SK-N-DZ (cell line): ENCODE measurements around the gene KIF4A.
"Not testable (repeated sequence)": the region's sequence is repeated elsewhere in the genome, so short reads cannot be mapped to it uniquely, and the experiment has no call there.

ENCODE experiments used
- DNase-seq: peaks from one replicate; pipeline ENCODE4 v3.0.0-alpha.2; 2015; ENCODE audit warnings: low spot score

KIF4A gene

DNA sequence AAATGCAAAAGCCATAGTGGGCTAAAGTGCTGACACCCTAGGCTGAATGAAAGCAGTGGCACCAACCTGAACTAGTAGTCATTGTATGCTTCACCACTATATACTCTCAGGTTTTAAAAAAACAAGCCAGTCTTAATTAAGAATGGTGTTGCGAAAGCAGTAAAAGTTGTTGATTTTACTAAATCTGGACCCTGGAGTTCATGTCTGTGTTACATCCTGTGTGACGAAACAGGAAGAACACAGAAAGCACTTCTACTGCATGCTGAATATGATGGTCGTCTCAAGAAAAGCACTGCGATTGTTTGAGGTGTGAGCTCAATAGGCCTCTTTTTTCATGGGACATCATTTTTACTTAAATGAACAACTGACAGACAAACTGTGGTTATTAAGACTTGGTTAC lies 109.0 kb downstream of the KIF4A start:
- DNase-seq, result no peak

GRCh38 chrX:70400181-70400580 lies 110.3 kb downstream of the KIF4A start:
- DNase-seq, result not testable (repeated sequence)

- no peak for DNase-seq
Observed at GRCh38 chrX:70402721-70403120, 112.8 kb downstream of the KIF4A start.

GRCh38 chrX:70405003-70405402 lies 115.1 kb downstream of the KIF4A start:
- DNase-seq, result no peak

DNA sequence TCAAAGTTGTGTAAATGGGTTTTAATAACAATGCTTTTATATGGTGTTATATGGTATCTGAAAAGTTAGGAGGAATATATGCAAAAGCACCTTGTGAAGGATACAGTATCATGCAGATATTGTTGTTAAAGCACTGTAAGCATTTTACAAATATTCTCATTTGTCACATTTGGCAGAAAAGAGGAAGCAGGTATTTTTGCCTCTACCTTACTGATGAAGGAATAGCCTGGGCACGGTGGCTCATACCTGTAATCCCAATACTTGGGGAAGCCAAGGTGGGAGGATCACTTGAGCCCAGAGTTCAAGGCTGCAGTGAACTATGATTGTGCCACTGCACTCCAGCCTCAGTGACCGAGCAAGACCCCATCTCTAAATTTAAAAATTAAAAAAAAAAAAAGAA lies 121.0 kb downstream of the KIF4A start:
- no peak for DNase-seq

DNA sequence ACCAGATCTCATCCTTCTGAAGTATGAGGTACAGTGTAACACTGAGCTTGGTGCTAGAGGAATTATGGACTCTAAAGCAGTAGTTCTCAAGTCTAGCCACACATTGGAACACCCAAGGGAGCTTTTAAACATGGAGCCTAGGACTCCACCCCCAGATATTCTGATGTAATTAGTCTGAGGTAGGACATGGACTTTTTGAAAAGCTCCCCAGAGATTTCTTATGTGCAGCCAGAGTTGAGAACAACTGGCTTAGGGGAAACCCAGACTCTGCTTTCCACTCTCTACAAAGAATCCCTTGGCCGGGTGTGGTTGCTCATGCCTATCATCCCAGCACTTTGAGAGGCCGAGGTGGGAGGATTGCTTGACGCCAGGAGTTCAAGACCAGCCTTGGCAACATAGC lies 121.6 kb downstream of the KIF4A start:
- no peak for DNase-seq

GRCh38 chrX:70421618-70422017 lies 131.7 kb downstream of the KIF4A start:
- no peak for DNase-seq

DNA sequence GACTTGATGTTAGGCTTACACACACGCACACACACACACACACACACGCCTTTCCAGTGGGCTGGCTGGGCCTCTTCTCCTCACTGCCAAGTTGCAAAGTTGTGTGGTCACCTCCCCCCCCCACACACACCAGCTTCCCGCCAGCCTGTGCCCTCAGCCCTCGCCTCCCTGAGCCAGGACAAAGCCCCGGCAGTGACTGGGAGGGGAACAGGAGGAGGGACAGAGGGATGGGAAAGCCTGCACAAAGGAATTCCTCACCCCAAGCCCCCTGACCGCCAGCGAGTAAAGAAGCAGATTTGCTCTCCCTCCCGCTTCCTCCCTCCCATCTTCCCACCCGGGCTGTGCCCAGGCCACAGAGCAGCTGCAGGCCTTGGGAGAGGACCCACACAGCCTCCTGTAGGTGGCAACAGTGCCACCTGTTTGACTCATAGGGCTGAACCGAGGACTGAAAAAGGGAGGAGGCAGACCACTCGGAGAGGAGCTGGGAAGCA lies 133.0 kb downstream of the KIF4A start, which contains the start of gene GDPD2:
Gene GDPD2 (plus strand): TSS at position 464 of the 491 bp plus-strand sequence. CDS start 1,671 bp downstream, outside the sequence.
- peak; percentile 39 for DNase-seq

DNA sequence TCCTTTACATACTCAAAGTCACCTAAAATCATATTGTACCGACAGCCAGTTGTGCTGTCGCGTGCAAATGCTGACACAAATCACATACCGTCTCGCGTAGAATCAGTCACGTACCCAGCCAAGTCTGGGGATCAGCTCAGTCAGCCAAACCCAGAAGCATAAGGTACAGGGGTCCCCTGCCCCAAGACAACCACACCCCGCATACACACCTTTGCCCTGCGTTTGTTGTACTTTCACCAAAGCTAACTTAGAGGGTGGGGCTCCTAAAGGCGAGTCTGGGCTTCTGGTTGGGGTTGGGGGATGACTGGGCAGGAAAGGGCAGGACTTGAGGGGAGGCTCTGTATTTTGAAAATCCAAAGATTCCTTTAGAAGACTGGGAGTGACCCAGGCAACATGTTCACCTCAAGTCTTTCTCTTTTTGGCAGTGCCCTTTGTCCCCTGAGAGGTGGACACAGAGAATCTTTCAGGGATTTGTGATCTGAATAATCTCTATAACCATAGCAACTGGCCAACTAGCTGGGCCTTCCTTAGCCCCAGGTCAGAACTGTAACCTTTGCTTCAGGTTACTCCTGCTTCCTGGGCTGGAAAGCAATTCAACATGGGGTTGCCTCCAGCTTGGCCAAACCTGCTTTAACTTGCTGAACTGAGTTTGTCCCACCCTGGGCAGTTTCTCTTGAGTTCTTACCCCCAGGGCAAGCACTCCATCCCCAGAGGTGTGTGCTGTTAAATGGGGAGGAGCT lies 134.2 kb downstream of the KIF4A start:
- DNase-seq, result no peak

DNA sequence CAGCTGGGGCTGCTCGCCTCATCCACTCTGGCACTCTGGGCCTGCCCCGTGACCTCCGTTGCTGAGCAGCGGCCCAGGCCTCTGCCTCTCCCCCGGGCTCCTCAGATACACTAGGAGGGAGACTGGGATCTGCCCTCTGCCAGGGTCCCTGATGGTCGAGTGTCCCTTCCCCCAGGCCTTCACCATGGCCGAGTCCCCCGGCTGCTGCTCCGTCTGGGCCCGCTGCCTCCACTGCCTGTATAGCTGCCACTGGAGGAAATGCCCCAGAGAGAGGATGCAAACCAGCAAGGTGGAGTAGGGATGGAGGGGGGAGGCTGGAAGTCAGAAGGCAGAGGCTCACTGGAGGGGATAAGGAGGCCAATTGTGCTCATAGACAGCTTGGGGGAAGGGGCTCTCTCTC lies 134.9 kb downstream of the KIF4A start:
- DNase-seq, result no peak

DNA sequence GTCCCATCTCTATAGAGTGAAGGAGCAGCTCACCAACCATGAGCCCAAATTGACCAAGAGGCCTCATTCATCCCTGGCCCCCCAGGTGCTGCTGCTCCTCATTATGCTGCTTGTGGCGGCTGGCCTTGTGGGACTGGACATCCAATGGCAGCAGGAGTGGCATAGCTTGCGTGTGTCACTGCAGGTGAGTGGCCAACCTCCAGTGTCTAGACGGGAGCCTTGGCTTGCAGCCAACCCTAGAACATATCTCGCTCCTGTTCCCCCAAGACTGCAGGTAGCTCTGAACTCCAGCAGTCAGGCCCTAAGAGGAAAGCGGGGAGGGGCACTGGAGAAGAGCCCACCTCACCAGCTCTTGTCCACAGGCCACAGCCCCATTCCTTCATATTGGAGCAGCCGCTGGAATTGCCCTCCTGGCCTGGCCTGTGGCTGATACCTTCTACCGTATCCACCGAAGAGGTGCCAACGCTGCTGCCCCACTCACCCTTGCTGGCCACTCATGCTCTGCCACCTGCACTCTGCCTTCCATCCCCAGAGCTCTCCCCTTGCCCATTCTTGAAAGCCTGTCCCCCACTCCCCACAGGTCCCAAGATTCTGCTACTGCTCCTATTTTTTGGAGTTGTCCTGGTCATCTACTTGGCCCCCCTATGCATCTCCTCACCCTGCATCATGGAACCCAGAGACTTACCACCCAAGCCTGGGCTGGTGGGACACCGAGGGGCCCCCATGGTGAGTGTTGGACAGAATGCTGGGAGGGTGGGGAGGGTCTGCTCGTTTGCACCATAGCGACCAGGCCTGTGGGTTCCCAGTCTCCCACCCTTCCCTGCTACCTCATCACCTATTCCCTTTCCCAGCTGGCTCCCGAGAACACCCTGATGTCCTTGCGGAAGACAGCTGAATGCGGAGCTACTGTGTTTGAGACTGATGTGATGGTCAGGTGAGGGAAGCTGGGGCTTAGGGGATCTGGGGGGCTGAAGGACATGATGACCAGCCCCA lies 136.7 kb downstream of the KIF4A start:
- no peak for DNase-seq

DNA sequence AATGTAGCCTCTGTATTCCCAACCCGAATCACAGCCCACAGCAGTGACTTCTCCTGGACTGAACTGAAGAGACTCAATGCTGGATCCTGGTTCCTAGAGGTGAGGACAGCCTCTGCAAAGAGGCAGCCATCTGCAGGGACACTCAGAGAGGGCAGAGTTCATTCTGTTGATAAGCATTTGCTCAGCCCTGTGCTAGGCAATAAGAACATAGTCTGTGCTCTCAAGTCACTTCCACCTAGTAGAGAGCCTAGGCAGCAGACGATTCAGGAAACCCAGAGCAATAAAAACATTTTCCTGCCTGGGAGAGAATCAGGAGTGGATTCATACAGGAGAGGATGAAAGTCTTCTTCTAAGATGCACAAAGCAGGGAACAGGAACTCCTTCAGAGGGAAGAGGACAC lies 137.5 kb downstream of the KIF4A start:
- no peak for DNase-seq

- DNase-seq, result no peak
Observed at GRCh38 chrX:70429759-70430158, 139.9 kb downstream of the KIF4A start.

DNA sequence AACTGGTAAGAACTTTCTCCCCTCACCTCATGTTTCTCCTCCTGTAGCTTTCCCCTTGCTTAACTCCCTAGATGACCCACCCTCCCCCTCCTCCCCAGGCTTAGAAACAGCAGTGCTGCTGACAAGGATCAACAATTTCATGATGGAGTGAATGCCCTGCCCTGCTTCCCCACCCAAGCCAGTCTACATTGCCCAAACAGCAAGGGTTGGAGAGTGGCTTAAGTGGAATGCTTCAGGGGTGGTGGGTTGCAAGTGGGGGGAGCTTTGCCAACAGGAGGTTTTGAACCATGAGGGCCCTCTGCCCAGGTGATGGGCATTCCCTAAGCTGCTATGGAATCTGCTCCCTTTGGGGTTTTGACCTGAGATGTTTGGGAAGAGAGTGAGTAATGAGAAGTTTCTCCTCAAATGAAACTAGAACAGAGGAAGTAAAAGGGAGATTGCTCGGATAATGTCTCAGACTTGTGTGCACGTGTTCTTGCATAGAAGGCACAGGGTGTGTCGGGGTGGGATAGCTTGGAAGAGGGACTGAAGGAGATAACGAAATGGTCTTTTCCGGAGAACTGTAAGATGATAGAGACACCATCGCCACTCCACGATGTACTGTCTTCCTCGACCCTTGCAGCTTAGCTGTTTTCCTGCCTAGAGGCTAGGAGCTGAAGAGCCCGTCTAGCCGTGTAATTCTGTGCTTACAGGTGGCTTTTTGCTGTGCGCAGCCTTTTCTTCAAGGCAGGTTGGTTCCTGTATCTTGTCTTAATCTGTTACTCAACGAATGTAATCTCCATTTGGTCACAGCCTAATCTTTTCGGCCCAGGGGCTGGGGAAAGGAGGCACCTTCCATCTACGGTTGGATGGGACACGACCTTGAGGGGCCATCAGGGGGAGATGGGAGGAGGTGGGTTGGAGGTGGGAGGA lies 143.3 kb downstream of the KIF4A start:
- DNase-seq, result no peak

DNA sequence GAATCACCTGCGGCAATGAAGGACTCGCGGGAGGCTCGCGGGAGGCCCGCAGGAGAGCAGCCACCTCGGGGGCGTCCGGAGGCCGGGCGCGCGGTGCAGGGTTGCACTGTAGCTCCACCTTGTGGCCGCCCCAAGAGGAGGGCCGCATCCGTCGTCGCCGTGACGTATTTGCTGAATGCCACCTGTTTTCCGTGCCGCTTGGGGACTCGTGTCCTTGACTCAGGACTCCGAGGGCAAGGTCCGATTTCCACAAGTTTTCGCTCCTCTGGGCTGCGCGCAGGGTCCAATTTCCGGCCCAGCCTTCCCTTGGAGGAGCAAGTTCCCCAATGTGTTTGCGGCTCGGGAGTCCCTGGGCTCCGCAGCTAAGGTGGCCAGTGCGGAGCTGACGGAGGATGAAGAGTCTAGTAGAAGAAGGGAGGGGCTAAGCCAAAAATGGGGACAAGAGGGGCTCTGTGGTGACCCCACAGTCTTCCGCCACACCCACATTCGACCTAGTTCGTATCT lies 144.0 kb downstream of the KIF4A start:
- peak; percentile 67 for DNase-seq

DNA sequence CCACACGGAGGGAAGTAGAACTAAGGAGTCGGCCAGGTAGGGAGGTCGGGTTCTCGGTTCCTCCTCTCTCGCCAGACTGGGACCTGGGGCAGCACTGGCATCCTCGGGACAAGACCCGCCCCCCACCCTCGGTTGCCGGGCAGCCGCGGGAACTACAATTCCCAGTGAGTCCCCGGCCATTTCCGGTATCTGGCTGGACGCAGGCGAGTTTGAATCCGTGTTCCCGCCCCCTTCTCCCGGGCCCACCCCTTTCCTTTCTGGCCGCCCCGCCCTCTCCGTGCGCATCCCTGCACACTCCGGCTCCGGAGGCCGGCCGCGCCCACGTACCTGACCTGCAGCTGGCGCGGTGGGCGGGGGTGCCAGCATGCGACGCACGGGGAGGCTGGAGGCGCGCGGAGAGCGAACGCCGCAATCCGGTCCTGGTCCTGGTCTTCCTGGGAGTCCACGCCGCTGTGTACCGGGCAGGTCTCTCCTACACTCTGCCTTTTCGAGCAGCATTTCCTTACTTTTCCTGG lies 144.5 kb downstream of the KIF4A start:
- DNase-seq, result peak; percentile 82

DNA sequence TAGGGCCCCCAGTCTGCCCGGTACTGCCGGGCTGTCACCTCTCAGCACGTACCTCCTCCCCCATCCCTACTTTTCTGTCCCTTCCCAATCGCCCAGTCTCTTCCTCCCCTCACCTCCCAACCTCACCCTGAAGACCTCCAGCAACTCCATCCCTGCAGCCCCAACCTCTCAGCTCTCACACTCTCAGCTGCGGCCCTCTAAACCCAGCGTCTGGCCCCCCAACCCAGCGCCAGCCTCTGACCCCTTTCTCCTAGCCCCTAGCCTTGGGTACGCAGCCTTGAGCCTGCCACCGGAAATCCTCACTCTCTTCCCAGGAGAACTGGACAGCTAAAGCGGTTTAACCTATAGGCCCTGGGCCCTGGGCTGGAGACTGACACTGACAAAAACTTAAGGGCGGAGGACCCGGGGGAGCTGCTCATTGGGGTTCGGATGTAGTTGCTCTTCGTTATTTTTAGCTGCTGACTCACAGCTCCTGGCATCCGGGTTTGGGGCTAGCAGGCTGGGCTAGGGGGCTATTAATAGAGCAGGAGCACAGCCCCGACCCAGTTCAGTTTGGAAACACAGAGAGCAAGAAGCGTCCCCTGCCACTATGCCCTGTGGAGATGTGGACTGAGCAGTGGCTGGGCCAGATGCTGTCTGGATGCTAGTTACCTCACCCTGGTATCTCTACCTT lies 145.1 kb downstream of the KIF4A start:
- DNase-seq, result no peak

GRCh38 chrX:70436343-70436742 lies 146.4 kb downstream of the KIF4A start:
- DNase-seq, result peak; percentile 71

- no peak for DNase-seq
Observed at GRCh38 chrX:70437011-70437410, 147.1 kb downstream of the KIF4A start.
